Lower leg skin (tissue), 4 donors: ENCODE data around the gene BCL7A. TPM values are rescaled to one million over a fixed set of nuclear protein-coding genes. Genes with fewer than 3 reads are reported as not detected.

Experiments
- DNase-seq, 2 donors: peaks; one replicate each; pipeline ENCODE4 v3.0.0-alpha.2; 2019; ENCODE audit warnings: low spot score in 2 of 2
- H3K4me3 ChIP-seq: fragments of 200-600 bp; sonication (generic); 2 replicates; pipeline ENCODE4 v1.5.1; 2017; ENCODE audit warnings: mild to moderate bottlenecking, low read depth; ENCODE audit not compliant: poor library complexity, severe bottlenecking
- POLR2A ChIP-seq, 2 donors: fragments of 450-650 bp; IDR thresholded peaks; one replicate each; pipeline ENCODE4 v1.6.1; 2016 to 2017; ENCODE audit warnings: antibody characterized with exemption in 2 of 2, mild to moderate bottlenecking in 1 of 2, moderate library complexity in 1 of 2
- WGBS, 2 donors: methylation state at CpG; one replicate each; pipeline ENCODE4 v1.1.5; 2018; 5-methylcytosine and 5-hydroxymethylcytosine counted together
- intact Hi-C: fragments of 100-400 bp; cut with DNase I; formaldehyde crosslinking; loops from one replicate; pipeline ENCODE4 v1.15.0; 2023; ENCODE audit warnings: low total_unique reads
- total RNA-seq, 4 donors: library from RNA; depleted of rRNA; stranded (reverse); fragments of >200 nt; gene quantifications; one replicate each; pipeline ENCODE4 v1.1.0, GENCODE V29; 2016
- TF ChIP-seq, protein P1 (sequence below), 3 donors: fragments of 450-650 bp; IDR thresholded peaks; one replicate each; pipeline ENCODE4 v1.5.1; 2016; ENCODE audit warnings: antibody characterized with exemption in 3 of 3, mild to moderate bottlenecking in 3 of 3, moderate library complexity in 2 of 3

The BCL7A gene
- total RNA-seq, 4 donors from 2014 or later = 17.8 to 22.3 (median 18.9) TPM

DNA sequence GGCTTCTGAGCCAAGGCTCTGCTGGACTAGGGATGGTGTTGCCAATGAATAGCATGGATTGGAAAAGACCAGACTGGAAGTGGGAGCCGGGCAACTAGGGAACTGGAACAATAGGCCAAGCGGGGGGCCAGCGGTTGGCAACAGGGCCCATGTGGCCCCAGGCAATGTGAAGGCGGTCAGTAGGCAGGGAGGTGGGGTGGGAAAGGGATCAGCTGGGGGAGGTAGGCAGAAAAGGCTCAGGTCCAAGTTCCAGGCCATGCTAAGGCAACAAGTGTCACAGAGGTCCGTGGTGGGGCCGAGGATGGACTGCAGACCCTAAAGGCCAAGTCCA is 42.0 kb downstream of the BCL7A start:
- WGBS, 2 donors = 69 to 79% methylated on average over 6 of the region's 6 CpGs
- TF ChIP-seq, protein P1, sequence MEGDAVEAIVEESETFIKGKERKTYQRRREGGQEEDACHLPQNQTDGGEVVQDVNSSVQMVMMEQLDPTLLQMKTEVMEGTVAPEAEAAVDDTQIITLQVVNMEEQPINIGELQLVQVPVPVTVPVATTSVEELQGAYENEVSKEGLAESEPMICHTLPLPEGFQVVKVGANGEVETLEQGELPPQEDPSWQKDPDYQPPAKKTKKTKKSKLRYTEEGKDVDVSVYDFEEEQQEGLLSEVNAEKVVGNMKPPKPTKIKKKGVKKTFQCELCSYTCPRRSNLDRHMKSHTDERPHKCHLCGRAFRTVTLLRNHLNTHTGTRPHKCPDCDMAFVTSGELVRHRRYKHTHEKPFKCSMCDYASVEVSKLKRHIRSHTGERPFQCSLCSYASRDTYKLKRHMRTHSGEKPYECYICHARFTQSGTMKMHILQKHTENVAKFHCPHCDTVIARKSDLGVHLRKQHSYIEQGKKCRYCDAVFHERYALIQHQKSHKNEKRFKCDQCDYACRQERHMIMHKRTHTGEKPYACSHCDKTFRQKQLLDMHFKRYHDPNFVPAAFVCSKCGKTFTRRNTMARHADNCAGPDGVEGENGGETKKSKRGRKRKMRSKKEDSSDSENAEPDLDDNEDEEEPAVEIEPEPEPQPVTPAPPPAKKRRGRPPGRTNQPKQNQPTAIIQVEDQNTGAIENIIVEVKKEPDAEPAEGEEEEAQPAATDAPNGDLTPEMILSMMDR (IDR thresholded peaks at IDR 0.05) = peak in 1 of 3 donors; percentile 50
- TF ChIP-seq POLR2A (IDR thresholded peaks at IDR 0.05) = no peak
- no peak overlapping the region for H3K4me3 ChIP-seq
- intact Hi-C loops = no loop called here
- DNase-seq = no peak

GRCh38 chr12:122064025-122064777 is 42.5 kb downstream of the BCL7A start:
- TF ChIP-seq, protein P1 (IDR thresholded peaks at IDR 0.05) = no peak
- no peak for TF ChIP-seq POLR2A (IDR thresholded peaks at IDR 0.05)
- WGBS, 2 donors = 69 to 74% methylated on average over 14 of the region's 14 CpGs
- intact Hi-C loops = no loop called here
- DNase-seq = peak; percentile 70 to 91
- H3K4me3 ChIP-seq = no peak overlapping the region

- intact Hi-C loops = no loop called here
- TF ChIP-seq POLR2A (IDR thresholded peaks at IDR 0.05) = no peak
- TF ChIP-seq, protein P1 (IDR thresholded peaks at IDR 0.05) = no peak
- 70 to 74% methylated on average over 16 of the region's 16 CpGs for whole genome bisulfite sequencing, 2 donors
- no peak for DNase-seq
- no peak overlapping the region for H3K4me3 ChIP-seq
Measured at GRCh38 chr12:122064780-122065588, 43.3 kb downstream of the BCL7A start.

GRCh38 chr12:122067548-122067947 is 45.9 kb downstream of the BCL7A start:
- 96 to 98% methylated on average over 5 of the region's 5 CpGs for WGBS, 2 donors
- H3K4me3 ChIP-seq = no peak overlapping the region
- DNase-seq = no peak
- TF ChIP-seq, protein P1 (IDR thresholded peaks at IDR 0.05) = no peak
- TF ChIP-seq POLR2A (IDR thresholded peaks at IDR 0.05) = no peak
- intact Hi-C loops = no loop called here

- no peak overlapping the region for H3K4me3 ChIP-seq
- intact Hi-C loops = no loop called here
- no peak for TF ChIP-seq POLR2A (IDR thresholded peaks at IDR 0.05)
- TF ChIP-seq, protein P1 (IDR thresholded peaks at IDR 0.05) = no peak
- no peak for DNase-seq
- 59 to 60% methylated on average over 13 of the region's 13 CpGs for WGBS, 2 donors
Measured at GRCh38 chr12:122067966-122068365, 46.3 kb downstream of the BCL7A start.
